Peyer's patch (tissue), 4 donors: ENCODE measurements around the gene RAPH1. TPM values are rescaled to one million over a fixed set of nuclear protein-coding genes. Genes with fewer than 3 reads are reported as not detected.

Experiments
- DNase-seq, 3 donors: peaks; one replicate each; pipeline ENCODE4 v3.0.0-alpha.2; 2017 to 2019
- H3K27ac ChIP-seq, 4 donors: fragments of 200-600 bp; sonication (generic); one replicate each; pipeline ENCODE4 v1.5.1; 2016 to 2019
- H3K27me3 ChIP-seq, 2 donors: fragments of 200-600 bp; sonication (generic); one replicate each; pipeline ENCODE4 v1.5.1; 2019
- H3K36me3 ChIP-seq, 3 donors: fragments of 200-600 bp; sonication (generic); one replicate each; pipeline ENCODE4 v1.5.1; 2016 to 2019
- H3K4me1 ChIP-seq, 4 donors: fragments of 200-600 bp; sonication (generic); one replicate each; pipeline ENCODE4 v1.5.1; 2016 to 2019
- H3K4me3 ChIP-seq, 4 donors: fragments of 200-600 bp; sonication (generic); 1 replicate in 3 of 4; 2 replicates in 1 of 4; pipeline ENCODE4 v1.5.1; 2016 to 2019; ENCODE audit warnings: mild to moderate bottlenecking in 1 of 4
- H3K9me3 ChIP-seq, 4 donors: fragments of 200-600 bp; sonication (generic); one replicate each; pipeline ENCODE4 v1.5.1; 2016 to 2019; ENCODE audit warnings: mild to moderate bottlenecking in 1 of 4
- POLR2A ChIP-seq, 2 donors: fragments of 450-650 bp; IDR thresholded peaks; one replicate each; pipeline ENCODE4 v1.5.1; 2017; ENCODE audit warnings: antibody characterized with exemption in 2 of 2, mild to moderate bottlenecking in 2 of 2, moderate library complexity in 2 of 2
- total RNA-seq, 4 donors: library from RNA; depleted of rRNA; stranded (reverse); fragments of >200 nt; gene quantifications; one replicate each; pipeline ENCODE4 v1.1.0, GENCODE V29; 2016
- TF ChIP-seq, protein P1 (sequence below), 6 experiments: fragments of 450-650 bp in 4 of 6; fragments of 200-600 bp in 2 of 6; sonication (generic) in 1 of 6; IDR thresholded peaks; one replicate each; pipeline ENCODE4 v1.5.1; 2017 to 2019; ENCODE audit warnings: antibody characterized with exemption in 6 of 6, mild to moderate bottlenecking in 3 of 6, moderate library complexity in 1 of 6

Gene RAPH1
- total RNA-seq, 4 donors from 2014 or later = 31.4 to 103 (median 45.9) TPM

DNA sequence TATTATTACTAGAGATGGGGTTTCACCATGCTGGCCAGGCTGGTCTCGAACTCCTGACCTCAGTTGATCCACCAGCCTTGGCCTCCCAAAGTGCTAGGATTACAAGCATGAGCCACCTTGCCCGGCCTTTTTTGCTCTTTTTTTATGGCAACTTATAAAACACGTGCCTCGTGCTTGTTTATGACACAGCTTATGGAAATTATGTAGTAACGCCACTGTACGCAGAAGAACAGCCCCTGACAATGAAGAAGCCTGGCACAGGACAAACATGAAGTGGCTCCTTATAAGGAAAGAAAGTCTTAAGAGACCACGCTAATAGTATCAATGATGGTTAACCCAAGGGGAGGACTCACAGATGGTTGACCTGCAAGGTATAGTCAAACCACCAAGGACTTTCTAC lies 37.2 kb upstream of the RAPH1 start:
- Histone ChIP-seq H3K27ac (no peak overlapping the region), H3K36me3 (no peaks in the 10 kb centered on the region), H3K4me3 (no peak overlapping the region), H3K27me3 (no peaks in the 10 kb centered on the region), H3K9me3 (no peaks in the 10 kb centered on the region), H3K4me1 (no peaks in the 10 kb centered on the region)
- no peak for TF ChIP-seq POLR2A (IDR thresholded peaks at IDR 0.05)
- TF ChIP-seq, protein P1, sequence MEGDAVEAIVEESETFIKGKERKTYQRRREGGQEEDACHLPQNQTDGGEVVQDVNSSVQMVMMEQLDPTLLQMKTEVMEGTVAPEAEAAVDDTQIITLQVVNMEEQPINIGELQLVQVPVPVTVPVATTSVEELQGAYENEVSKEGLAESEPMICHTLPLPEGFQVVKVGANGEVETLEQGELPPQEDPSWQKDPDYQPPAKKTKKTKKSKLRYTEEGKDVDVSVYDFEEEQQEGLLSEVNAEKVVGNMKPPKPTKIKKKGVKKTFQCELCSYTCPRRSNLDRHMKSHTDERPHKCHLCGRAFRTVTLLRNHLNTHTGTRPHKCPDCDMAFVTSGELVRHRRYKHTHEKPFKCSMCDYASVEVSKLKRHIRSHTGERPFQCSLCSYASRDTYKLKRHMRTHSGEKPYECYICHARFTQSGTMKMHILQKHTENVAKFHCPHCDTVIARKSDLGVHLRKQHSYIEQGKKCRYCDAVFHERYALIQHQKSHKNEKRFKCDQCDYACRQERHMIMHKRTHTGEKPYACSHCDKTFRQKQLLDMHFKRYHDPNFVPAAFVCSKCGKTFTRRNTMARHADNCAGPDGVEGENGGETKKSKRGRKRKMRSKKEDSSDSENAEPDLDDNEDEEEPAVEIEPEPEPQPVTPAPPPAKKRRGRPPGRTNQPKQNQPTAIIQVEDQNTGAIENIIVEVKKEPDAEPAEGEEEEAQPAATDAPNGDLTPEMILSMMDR (IDR thresholded peaks at IDR 0.05) = no peak
- no peak for DNase-seq

DNA sequence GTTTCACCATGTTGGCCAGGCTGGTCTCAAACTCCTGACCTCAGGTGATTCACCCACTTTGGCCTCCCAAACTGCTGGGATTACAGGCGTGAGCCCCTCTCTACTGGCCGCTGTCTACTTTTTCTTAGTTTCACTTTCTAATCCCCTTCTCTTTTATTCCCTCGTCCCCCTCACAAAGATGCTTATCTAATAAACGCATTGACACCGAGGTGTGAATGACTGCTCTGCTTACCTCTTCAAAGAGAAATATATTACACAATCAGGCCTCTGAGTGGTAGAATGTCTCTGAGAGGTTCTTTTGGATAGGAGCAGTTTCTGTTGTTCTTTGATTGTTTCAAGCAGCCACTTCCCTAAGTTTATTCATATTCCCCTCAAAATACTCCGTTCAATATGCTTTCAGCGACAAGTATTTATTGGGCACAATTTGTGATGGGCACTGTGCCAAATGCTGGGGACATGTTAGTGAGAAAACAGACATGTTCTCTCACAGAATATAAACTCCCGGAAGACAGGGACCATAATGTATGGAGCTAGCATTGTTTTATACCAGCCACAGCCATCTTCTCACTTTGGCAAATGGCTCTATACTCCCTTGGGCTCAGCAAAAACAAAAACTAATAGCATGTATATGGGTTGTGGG lies 34.7 kb upstream of the RAPH1 start:
- TF ChIP-seq, protein P1 (IDR thresholded peaks at IDR 0.05) = no peak
- no peak for TF ChIP-seq POLR2A (IDR thresholded peaks at IDR 0.05)
- Histone ChIP-seq H3K4me3 (no peak overlapping the region), H3K9me3 (no peaks in the 10 kb centered on the region), H3K27ac (no peak overlapping the region), H3K27me3 (no peaks in the 10 kb centered on the region), H3K4me1 (no peaks in the 10 kb centered on the region), H3K36me3 (no peaks in the 10 kb centered on the region)
- no peak for DNase-seq

DNA sequence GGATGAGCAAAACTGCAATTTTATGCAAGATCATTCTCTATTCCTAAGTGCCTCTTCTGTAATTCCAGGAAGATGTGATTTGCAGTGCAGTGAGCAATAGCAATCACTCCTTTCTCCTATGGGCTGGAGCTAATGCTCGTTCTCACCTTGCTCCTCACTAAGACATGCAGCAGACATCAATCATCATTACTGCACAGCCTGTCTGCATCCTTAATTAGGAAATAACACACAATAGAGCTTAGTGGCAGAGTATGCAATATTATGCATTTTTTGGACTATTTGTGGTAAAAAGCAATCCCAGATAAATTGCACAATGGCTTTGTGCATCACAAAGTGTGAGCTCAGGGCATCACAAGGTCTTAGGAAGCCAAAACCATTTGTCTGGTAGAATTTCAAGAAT lies 32.6 kb upstream of the RAPH1 start:
- Histone ChIP-seq H3K4me3 (no peak overlapping the region), H3K27me3 (no peaks in the 10 kb centered on the region), H3K4me1 (no peaks in the 10 kb centered on the region), H3K9me3 (no peaks in the 10 kb centered on the region), H3K27ac (no peak overlapping the region), H3K36me3 (no peaks in the 10 kb centered on the region)
- no peak for DNase-seq
- TF ChIP-seq, protein P1 (IDR thresholded peaks at IDR 0.05) = no peak
- TF ChIP-seq POLR2A (IDR thresholded peaks at IDR 0.05) = no peak

DNA sequence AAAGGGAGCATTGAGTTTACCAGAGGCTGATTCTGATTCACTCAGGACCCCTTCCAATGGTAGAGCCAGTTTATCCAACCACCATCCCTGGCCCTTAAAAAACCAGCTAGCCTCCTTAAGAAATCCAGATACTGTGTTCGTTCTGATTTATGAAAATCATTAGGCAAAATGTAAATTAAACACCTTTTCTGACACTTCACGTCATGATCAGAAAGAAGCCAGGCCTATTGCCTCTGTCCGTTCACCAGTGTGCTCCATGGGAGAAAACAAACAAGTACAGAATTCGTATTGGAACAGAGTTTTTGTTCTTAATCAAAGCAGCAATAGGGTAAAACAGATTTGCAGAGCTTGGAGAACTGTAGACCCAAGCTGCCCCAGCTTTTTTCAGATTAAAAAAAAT lies 31.1 kb upstream of the RAPH1 start:
- Histone ChIP-seq H3K9me3 (no peaks in the 10 kb centered on the region), H3K27me3 (no peaks in the 10 kb centered on the region), H3K4me3 (no peak overlapping the region), H3K27ac (no peak overlapping the region), H3K36me3 (no peaks in the 10 kb centered on the region), H3K4me1 (no peaks in the 10 kb centered on the region)
- no peak for DNase-seq
- TF ChIP-seq, protein P1 (IDR thresholded peaks at IDR 0.05) = no peak
- no peak for TF ChIP-seq POLR2A (IDR thresholded peaks at IDR 0.05)

DNA sequence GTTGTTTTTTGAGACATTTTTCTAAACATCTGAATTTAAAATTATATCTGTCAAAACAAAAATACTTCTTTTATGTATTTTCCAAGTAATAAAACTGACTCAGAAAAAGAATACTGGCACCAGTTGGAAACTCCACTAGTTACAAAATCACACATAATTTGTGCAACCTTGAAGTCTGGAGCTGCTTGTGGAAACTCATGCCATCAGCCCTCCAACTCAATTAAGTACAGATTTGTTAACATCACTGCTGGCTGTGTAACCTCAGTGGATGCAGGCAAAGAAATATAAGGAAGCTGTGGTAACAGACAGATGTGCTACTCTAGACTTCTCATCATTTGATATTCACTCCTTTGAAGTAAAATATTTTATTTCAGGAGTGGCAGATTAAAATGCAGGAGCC lies 30.0 kb upstream of the RAPH1 start:
- Histone ChIP-seq H3K36me3 (no peaks in the 10 kb centered on the region), H3K9me3 (no peaks in the 10 kb centered on the region), H3K27ac (no peak overlapping the region), H3K27me3 (no peaks in the 10 kb centered on the region), H3K4me1 (no peaks in the 10 kb centered on the region), H3K4me3 (no peak overlapping the region)
- no peak for DNase-seq
- TF ChIP-seq, protein P1 (IDR thresholded peaks at IDR 0.05) = no peak
- TF ChIP-seq POLR2A (IDR thresholded peaks at IDR 0.05) = no peak

DNA sequence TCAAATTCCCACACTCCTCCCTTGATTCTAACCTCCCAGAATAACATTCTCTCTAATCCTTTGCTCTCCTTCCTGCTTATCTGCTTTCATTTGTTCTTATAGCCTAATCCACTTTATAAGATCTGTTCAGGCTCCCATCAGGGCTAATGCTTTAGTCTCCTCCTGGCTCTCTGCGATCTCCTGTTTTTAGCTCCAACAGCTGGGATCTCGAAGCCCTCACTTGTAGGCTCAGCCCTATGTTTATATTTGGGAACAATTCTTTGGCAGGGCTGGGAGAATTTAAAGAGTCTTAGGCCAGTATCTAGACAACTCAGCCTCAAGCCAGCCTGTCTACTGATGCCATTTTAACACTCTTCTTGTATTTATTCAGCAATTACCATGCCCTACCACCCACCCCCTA lies 27.2 kb upstream of the RAPH1 start:
- Histone ChIP-seq H3K9me3 (no peaks in the 10 kb centered on the region), H3K36me3 (no peaks in the 10 kb centered on the region), H3K27ac (no peak overlapping the region), H3K4me1 (no peaks in the 10 kb centered on the region), H3K4me3 (no peak overlapping the region), H3K27me3 (no peaks in the 10 kb centered on the region)
- no peak for TF ChIP-seq POLR2A (IDR thresholded peaks at IDR 0.05)
- TF ChIP-seq, protein P1 (IDR thresholded peaks at IDR 0.05) = no peak
- no peak for DNase-seq
